Mammary epithelial cell (primary cell): ENCODE results near the gene FGD6.

Experiments used
- CTCF ChIP-seq, 2 donors: IDR thresholded peaks in 1 of 2; conservative IDR thresholded peaks in 1 of 2; 2 replicates each; pipeline ENCODE4 v1.5.1; 2011 to 2012; ENCODE audit warnings: inconsistent platforms in 2 of 2, low read length in 2 of 2, mild to moderate bottlenecking in 2 of 2, control low read depth in 1 of 2, low read depth in 1 of 2; ENCODE audit not compliant: insufficient read depth in 1 of 2; ENCODE audit errors: extremely low read depth in 1 of 2
- EZH2 ChIP-seq: IDR thresholded peaks from 2 replicates; pipeline ENCODE4 v1.6.1; 2012; ENCODE audit warnings: low read length, inconsistent platforms, borderline replicate concordance

DNA sequence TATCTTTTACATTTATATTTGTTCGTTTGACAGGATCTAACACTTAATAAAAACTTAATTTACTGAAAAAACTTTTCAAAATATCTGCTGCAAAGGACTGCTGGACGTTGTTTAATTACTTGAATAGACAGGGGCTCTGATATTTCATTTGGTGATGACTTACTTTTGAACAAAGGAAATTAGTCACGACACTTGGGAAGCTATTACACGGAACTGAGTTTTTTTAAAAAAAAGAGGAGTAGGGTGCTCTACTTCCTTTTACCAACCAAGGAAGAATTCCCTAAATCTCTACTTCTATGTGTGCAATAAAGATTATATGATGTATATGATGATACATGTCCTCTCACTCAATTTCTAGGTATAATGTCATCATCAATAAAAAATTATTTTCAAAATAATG is 4.7 kb downstream of the FGD6 start:
- TF ChIP-seq CTCF (conservative IDR thresholded peaks at IDR 0.05 in 1 of 2, IDR thresholded peaks at IDR 0.05 in 1 of 2; ENCODE audit: extremely low read depth in 1 of 2, insufficient read depth in 1 of 2, low read depth in 1 of 2, low read length in 2 of 2) (no peak), EZH2 (no peak)
